ENCODE measurements around the gene MC2R.

DNA sequence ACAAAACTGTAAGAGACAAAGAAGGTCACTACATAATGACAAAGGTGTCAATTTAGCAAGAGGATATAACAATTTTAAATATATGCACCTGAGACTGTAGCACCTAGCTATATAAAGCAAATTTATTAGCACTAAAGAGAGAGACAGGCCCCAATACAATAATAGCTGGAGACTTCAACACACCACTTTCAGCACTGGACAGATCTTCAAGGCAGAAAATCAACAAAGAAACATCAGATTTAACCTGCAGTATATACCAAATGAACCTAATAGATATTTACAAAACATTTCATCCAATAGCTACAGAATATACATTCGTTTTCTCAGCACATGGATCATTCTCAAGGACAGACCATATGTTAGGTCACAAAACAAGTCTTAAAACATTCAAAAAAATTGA is 14.7 kb downstream of the MC2R start:
- TF ChIP-seq CTCF (IDR thresholded peaks at IDR 0.05): no peak
- TF ChIP-seq POLR2AphosphoS5 (IDR thresholded peaks at IDR 0.05): no peak

All from prostate gland (tissue), 2 donors.